Measurements from ENCODE around the gene MSANTD3. TPM values are rescaled to one million over a fixed set of nuclear protein-coding genes. Genes with fewer than 3 reads are reported as not detected.

MSANTD3 gene
- total RNA-seq, 2 experiments from 2014 or later: 8.8 to 9.6 TPM

DNA sequence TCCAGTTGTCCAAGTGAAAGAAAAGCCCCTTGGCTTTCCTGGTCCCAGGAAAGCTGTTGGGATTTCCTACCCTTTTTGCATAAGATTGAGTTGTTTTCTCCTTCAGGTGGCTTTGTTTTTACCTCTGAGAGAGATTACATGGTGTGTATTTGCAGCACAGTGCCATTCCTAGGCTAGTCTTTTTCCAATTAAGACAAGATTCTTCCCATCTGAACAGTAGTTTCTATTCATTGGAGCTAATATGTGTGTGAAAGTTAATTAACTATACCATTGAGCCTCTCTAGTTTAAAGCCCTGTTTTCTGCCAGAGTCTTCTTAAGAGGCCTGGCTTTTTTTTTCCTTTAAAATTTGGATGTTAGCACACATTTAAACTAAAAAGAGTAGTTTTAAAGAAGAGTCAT lies 20.1 kb downstream of the MSANTD3 start:
- Mint-ChIP-seq H3K4me3 (no peak overlapping the region), H3K36me3 (ENCODE audit: low read depth) (peaks cover 67% of the 10 kb centered on the region), H3K27me3 (no peaks in the 10 kb centered on the region), H3K4me1 (ENCODE audit: low read depth) (no peaks in the 10 kb centered on the region), H3K9me3 (peaks cover 3% of the 10 kb centered on the region), H3K27ac (no peak overlapping the region)
- Histone ChIP-seq H3K36me3 (ENCODE audit: insufficient read depth, low read length) (peaks cover 19% of the 10 kb centered on the region), H3K4me3 (ENCODE audit: low read length) (no peak overlapping the region), H3K9me3 (ENCODE audit: control insufficient read depth in 1 of 2, insufficient read depth in 1 of 2, low read length in 2 of 2) (no peaks in the 10 kb centered on the region), H3K27ac (ENCODE audit: low read depth in 1 of 2, low read length in 2 of 2) (no peak overlapping the region), H3K27me3 (ENCODE audit: control insufficient read depth in 1 of 2, insufficient read depth in 2 of 2, low read length in 2 of 2) (no peaks in the 10 kb centered on the region), H3K4me1 (ENCODE audit: insufficient read depth, low read length) (no peaks in the 10 kb centered on the region)
- ChIA-PET CTCF (no interaction called here), POLR2A (no interaction called here)
- ATAC-seq (ENCODE audit: poor library complexity) (no peak), DNase-seq (no peak)
- intact Hi-C loops (cut with DNase I, micrococcal nuclease): no loop called here
- TF ChIP-seq, protein P1, sequence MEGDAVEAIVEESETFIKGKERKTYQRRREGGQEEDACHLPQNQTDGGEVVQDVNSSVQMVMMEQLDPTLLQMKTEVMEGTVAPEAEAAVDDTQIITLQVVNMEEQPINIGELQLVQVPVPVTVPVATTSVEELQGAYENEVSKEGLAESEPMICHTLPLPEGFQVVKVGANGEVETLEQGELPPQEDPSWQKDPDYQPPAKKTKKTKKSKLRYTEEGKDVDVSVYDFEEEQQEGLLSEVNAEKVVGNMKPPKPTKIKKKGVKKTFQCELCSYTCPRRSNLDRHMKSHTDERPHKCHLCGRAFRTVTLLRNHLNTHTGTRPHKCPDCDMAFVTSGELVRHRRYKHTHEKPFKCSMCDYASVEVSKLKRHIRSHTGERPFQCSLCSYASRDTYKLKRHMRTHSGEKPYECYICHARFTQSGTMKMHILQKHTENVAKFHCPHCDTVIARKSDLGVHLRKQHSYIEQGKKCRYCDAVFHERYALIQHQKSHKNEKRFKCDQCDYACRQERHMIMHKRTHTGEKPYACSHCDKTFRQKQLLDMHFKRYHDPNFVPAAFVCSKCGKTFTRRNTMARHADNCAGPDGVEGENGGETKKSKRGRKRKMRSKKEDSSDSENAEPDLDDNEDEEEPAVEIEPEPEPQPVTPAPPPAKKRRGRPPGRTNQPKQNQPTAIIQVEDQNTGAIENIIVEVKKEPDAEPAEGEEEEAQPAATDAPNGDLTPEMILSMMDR (IDR thresholded peaks at IDR 0.05): no peak

DNA sequence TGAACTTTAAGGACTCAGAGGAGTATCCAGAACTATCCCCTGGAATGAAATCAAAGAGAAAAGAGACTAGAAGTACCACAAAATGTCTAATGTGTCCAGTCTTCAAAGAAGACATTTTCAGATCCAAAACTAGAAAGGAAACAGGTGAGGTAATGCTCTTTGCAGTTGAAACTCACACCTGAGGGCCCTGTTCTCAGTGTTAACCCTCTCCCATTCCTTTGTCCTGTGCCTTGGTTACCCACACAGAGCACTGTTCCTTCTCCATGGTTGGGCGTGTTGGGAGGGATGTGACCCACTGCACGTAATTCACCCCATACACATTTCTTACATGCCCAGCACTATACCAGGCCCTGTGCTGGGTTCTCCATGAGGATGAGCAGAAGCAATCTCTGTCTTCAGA lies 21.3 kb downstream of the MSANTD3 start:
- intact Hi-C loops (cut with DNase I, micrococcal nuclease): no loop called here
- Mint-ChIP-seq H3K4me3 (no peak overlapping the region), H3K27me3 (no peaks in the 10 kb centered on the region), H3K4me1 (ENCODE audit: low read depth) (no peaks in the 10 kb centered on the region), H3K36me3 (ENCODE audit: low read depth) (peaks cover 70% of the 10 kb centered on the region), H3K9me3 (peaks cover 3% of the 10 kb centered on the region), H3K27ac (no peak overlapping the region)
- peaks cover 0 to 5% of the 10 kb centered on the region in 2 experiments for H3K9me3 ChIP-seq (ENCODE audit: control insufficient read depth in 1 of 2, insufficient read depth in 1 of 2, low read length in 2 of 2)
- ChIA-PET POLR2A (no interaction called here), CTCF (no interaction called here)
- peaks cover 22% of the 10 kb centered on the region for H3K36me3 ChIP-seq (ENCODE audit: insufficient read depth, low read length)
- no peak for DNase-seq
- ATAC-seq (ENCODE audit: poor library complexity): no peak
- no peak overlapping the region for H3K4me3 ChIP-seq (ENCODE audit: low read length)
- H3K4me1 ChIP-seq (ENCODE audit: insufficient read depth, low read length): no peaks in the 10 kb centered on the region
- TF ChIP-seq, protein P1 (IDR thresholded peaks at IDR 0.05): no peak
- no peaks in the 10 kb centered on the region for H3K27me3 ChIP-seq (ENCODE audit: control insufficient read depth in 1 of 2, insufficient read depth in 2 of 2, low read length in 2 of 2)
- H3K27ac ChIP-seq (ENCODE audit: low read depth in 1 of 2, low read length in 2 of 2): no peak overlapping the region

DNA sequence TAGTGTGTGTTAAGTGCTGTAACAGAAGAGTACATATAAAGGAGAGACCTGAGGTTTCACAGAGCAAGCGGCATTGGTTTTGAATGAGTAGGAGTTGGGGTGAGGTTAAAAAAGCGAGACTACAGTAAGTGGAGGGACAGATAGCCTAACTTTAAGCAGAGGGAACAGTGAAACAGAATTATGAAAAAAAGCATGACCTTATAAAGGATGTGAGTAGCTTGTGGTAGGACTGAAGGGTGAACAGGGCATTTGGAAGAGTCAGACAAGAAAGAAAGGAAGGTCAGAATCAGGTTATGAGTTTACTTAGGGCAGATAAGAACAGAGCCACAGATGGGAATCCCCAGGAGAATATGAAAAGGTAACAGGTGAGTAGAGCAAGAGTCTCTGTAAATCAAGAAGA lies 22.5 kb downstream of the MSANTD3 start:
- CTCF ChIA-PET: no interaction called here

More for the DNA sequence above, 22.5 kb downstream of the MSANTD3 start:
- DNase-seq: no peak
- no peaks in the 10 kb centered on the region for H3K4me1 Mint-ChIP-seq (ENCODE audit: low read depth)
- Histone ChIP-seq H3K36me3 (ENCODE audit: insufficient read depth, low read length) (peaks cover 12% of the 10 kb centered on the region), H3K4me3 (ENCODE audit: low read length) (no peak overlapping the region), H3K27me3 (ENCODE audit: control insufficient read depth in 1 of 2, insufficient read depth in 2 of 2, low read length in 2 of 2) (no peaks in the 10 kb centered on the region), H3K4me1 (ENCODE audit: insufficient read depth, low read length) (no peaks in the 10 kb centered on the region), H3K9me3 (ENCODE audit: control insufficient read depth in 1 of 2, insufficient read depth in 1 of 2, low read length in 2 of 2) (peaks cover 0 to 5% of the 10 kb centered on the region in 2 experiments), H3K27ac (ENCODE audit: low read depth in 1 of 2, low read length in 2 of 2) (no peak overlapping the region)
- H3K4me3 Mint-ChIP-seq: no peak overlapping the region
- peaks cover 3% of the 10 kb centered on the region for H3K9me3 Mint-ChIP-seq
- no peaks in the 10 kb centered on the region for H3K27me3 Mint-ChIP-seq
- intact Hi-C loops (cut with DNase I, micrococcal nuclease): no loop called here
- H3K27ac Mint-ChIP-seq: no peak overlapping the region
- ATAC-seq (ENCODE audit: poor library complexity): no peak
- H3K36me3 Mint-ChIP-seq (ENCODE audit: low read depth): peaks cover 64% of the 10 kb centered on the region
- TF ChIP-seq, protein P1 (IDR thresholded peaks at IDR 0.05): no peak
- POLR2A ChIA-PET: no interaction called here

All from CD4-positive, alpha-beta T cell (primary cell).